ENCODE results near the gene CLECL1. TPM values are rescaled to one million over a fixed set of nuclear protein-coding genes. Genes with fewer than 3 reads are reported as not detected.

The CLECL1 gene
- polyA plus RNA-seq (2014; cell fraction: cytosol; rRNA removed) = not detected in 2 replicates
- not detected in 2 replicates for polyA plus RNA-seq (2014; cell fraction: nucleus; rRNA removed)

DNA sequence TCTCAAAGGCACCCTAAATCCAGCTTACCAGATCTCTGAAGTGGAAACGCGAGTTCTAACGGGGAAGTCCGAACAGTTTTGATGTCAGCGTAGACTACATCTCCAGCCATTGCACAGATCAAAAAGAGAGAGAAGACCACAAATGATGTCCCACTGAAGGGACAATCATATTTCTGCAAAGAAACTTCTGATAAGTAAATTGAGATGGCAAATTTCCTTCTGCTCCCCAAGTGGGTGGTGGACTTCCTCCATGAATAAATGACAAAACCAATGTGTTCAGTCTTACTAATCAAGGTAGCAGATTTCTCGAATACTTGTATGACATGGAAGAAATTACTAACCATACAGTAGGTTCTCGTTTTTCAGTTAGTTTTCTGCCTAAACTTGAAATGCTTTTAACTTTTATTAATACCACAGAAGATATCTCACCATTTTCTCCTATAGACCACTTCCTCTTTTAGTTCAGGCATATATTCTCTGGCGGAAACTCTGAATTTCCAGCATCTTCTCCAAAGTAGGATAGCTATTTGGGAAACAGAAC is at the start of gene CLECL1:
Gene CLECL1 (minus strand): TSS at position 177 of the 541 bp plus-strand sequence.
- no peak for DNase-seq (ENCODE audit: low spot score)

DNA sequence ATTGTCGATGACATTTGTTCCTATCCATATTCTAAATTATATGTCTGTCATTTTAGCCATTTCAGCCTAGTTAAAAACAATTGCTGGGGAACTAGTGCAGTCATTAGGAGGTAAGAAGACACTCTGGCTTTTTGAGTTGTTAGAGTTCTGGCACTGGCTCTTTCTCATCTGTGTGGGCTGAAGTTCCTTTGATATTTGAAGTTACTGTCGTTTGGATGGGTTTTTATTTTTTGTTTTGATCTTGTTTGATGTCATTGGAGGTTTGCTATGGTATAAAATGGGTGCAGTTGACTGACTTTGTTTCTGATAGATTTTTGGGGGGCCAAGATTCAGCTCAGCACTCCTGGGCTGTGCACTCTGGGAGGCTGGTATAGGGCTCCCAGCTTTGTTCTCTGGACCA is 48.5 kb upstream of the CLECL1 start:
- DNase-seq (ENCODE audit: low spot score) = no peak

DNA sequence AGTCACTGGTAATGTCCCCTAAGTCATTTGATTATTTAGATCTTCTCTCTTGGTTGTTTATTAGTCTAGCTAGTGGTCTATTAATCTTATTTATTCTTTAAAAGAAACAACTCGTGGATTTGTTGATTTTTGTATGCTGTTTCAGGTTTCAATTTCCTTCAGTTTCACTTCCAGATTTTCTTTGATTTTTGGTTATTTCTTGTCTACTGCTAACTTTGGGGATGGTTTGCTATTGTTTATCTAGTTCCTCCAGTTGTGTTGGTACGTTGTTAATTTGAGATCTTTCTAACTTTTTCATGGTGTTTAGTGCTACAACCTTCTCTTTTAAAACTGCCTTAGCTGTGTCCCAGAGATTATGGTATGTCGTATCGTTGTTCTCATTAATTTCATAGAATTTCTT is 46.3 kb upstream of the CLECL1 start:
- no peak for DNase-seq (ENCODE audit: low spot score)

DNA sequence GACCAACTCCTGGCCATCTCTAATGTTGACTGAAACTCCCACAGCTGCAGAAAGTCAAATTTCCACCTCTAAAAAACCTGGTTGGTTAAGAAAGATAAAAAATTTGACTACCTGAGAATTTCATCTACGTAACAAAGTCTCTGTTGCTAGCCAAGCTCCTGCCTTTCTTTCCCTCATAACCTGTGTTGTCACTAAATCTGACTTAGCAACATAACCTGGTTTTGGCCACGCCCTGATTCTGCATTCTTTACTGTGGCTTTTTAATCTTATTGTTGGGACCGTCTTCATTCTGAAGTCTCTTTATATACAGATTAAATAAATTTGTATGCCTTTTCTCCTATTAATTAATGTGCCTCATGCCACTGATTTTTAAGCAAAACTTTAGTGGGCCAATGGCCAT is 43.9 kb upstream of the CLECL1 start:
- no peak for DNase-seq (ENCODE audit: low spot score)

DNA sequence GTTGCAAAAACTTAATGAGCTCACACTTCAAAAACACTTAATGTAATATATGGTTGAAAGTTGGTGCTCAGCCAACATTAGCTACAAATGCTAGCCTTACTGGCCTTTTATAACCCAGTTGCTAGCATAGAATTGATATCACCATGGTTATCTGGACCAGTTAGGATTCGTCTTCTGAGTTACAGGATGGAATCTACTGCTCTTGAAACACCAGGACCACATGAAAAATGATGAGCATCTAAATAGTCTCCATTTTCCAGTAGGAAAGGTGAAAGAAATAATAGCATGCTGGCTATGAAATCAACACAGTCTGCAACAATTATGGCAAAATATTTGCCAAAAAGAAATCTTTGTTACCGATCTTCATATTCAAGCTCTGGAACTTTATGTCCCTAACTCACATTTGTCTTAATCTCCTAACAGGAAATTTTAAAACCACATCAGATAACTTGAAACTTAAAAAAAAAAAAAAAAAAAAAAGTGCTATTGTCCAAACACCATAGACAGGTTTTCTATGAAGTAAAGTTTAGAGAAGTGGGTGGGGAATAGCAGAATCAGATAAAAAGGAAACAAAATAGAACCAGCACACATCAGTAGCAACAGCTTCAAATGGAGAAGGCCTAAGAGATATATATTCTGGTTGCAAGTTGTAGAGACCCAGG is 40.5 kb upstream of the CLECL1 start:
- DNase-seq (ENCODE audit: low spot score) = no peak

DNA sequence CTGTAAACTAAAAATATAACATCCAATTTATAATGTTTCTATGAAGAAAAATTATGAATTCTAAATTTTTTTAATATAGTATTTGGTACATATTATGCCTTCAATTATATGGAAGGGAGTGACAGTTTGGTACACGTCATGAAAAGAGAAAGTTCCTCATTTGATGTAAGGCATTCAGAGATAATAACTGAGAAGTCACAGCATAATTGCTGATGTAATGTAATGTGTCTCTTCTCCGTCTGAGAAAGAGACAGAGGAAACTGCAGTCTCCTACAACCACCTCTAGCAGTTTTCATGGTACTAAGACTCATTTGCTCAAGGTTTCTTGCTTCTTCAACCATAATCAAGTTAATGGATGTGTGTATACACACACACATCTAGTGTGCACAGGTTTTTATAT is 30.1 kb upstream of the CLECL1 start:
- no peak for DNase-seq (ENCODE audit: low spot score)

DNA sequence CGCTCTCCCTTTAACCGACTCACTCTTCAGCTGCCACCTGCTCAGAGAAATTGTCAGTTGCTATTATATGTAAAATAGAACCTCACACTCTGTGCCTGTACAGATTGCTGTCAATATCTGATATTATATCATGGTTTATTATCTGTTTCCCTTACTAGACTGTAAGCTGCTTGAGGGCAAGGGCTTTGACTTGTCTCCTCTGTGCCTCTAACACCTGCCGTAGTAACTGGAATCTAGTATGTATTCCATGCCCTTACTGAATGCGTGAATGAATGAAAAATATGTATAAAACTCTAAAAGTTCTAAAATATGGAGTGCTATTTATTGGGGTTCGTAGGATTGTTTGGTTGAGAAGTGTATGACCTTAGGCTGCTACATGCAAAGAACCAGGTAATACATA is 29.5 kb upstream of the CLECL1 start:
- no peak for DNase-seq (ENCODE audit: low spot score)

DNA sequence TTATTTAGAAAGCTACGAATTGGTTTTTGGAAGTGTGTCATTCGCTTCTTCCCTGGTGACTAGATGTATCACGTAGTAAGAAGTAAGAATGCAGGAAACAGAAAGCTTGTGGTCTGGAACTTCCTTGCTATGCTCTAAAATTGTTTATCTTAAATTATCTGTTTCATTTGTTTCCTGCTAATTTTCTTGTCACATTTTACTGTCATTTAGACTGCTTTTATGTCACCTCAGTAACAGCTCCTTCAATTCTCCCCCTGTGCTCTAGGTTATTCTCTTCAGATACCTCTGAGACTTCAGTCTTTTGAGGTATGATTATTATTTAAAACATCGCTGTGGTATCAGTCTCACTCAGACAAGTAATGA is 28.5 kb upstream of the CLECL1 start:
- DNase-seq (ENCODE audit: low spot score) = no peak

DNA sequence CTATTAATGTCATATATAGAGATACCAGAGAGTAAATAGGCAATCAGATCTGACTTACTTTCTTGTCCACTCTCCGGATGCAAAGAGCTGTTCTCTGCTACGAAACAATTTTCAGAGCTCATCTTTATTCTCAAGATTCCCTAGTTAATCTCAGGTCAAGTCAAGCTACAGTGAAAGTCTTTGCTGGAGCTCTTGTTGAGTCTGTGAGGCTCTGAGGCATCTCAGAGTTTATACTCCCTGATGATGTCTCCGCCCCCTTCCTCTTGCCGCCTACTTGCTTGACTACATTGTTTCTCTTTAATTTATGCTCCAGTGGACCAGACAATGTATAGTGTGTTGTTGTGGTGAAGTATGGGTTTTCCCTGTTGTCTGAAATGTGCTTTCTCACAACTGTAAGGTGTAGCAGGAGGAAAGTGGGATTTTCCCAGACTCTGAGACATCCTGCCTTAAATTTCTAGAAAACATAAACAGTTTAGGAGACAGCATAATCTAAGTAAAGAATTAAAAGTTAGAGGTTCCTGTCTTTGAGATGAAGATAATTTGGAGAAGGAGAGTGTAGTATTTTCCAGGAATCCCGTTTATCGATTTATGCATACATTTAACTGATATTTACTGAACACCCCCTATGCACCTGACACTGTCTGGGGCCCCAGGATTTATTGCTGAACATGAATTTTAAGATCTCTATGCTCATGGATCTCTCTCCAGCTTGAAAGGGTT is 28.0 kb upstream of the CLECL1 start, which contains the start of gene CD69:
Gene CD69 (minus strand): TSS at position 203 of the 720 bp plus-strand sequence. CDS start 81 bp downstream, at position 122.
- DNase-seq (ENCODE audit: low spot score) = no peak

DNA sequence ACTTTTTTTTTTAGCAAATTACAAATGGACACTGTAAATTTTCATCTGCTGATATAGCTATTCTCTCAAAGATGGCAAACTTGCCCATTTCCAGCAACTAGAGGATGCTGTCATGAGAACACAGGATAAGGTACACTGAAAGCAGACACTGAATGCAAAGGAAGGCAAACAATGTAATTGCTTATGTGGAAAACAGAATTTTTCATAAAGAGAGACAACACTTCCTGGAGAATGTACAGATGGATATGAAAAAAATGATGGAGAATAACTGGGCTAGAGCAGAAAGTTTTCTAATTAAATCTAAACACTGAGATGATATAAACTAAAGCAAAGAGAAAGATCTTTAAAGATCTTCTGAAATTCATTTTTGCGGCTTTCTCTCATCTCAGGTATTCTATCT is 27.2 kb upstream of the CLECL1 start:
- no peak for DNase-seq (ENCODE audit: low spot score)

DNA sequence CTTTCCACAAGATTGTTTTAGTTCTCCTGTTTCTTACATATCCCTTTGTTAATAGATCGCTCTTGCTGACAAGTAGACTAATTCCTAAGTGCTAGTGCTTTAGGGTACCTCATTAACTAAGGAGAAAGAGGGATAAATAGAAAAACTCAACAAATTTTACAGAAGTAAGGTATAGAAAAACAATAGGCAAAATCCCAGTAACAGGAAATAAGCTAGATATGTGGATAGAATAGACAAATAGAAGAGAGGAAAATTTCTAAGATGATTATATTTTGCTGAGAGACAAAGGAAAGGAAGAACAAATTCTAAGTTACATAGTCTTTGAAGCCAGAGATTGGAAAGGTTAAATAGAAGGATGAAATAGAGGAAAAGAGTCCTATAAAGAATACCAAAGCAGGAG is 26.8 kb upstream of the CLECL1 start:
- no peak for DNase-seq (ENCODE audit: low spot score)

DNA sequence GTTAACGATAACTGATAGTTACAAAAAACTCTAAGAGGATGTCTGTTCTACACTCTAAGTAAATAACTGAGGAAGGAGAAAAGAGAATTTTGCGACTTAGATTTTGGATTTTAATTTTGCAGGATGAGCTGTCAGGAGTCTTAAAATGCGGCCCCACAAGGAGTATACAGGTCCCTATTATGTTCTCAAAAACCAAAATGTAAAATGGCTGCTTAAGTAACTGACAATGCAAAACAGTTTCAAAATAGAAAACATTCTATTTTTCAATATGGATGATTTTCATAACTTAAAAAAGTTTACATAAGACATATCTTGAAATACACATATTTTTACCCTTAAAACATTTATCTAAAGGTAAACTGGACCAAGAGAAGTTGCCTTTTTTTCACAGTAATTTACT is 25.2 kb upstream of the CLECL1 start:
- no peak for DNase-seq (ENCODE audit: low spot score)

DNA sequence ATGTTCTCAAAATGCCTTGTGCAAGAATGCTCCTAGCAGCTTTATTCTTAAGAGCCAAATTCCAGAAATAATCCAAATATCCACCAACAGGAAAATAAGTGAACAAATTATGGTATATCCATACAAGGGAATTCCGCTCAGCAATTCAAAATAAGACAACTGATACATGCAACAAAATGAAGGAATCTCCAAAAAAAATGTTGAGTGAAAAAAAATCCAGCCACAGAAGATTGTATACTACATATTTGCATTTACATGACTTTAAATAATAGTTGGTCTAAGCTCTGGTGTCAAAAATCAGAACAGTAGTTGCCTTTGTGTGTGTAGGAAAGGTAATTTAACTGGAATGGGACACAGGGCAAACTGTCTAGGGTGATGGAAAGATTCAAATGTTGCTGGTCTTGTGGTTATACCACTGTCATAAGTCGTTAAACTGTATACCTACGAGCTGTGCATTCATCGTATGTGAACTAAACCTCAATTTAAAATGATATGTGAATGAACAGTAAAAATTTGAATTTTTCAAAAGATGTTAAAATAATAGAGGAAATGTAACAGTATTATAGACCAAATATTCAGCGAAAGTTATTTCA is 24.6 kb upstream of the CLECL1 start:
- no peak for DNase-seq (ENCODE audit: low spot score)

DNA sequence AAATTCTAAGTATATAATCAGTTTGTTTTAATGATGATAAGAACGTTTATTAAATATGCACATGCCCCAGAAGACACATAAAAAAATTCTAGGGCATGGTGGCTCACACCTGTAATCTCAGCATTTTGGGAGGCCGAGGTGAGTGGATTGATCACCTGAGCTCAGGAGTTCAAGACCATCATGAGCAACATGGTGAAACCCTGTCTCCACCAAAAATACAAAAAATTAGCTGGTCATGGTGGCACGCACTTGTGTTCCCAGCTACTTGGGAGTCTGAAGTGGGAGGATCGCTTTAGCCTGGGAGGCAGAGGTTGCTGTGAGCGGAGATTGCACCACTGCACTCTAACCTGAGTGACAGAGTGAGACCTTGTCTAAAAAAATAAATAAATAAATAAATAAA is 23.8 kb upstream of the CLECL1 start:
- no peak for DNase-seq (ENCODE audit: low spot score)

DNA sequence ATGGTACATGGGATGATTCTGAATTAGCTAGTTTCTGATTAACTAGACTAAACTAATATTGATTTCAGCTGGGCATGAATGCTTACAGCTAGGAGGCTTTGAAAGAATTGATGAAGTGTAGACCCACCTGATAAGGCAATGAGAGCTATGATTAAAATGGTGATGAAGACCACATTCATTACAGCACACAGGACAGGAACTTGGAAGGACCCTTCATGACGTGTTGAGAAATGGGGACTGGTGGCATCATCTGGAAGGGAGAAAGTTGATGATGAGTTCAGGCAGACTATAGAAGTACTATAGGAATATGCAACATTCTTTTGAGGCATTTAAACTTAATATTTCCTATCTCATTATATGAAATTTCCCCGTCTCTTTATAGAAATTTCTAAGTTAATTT is 23.3 kb upstream of the CLECL1 start:
- no peak for DNase-seq (ENCODE audit: low spot score)

DNA sequence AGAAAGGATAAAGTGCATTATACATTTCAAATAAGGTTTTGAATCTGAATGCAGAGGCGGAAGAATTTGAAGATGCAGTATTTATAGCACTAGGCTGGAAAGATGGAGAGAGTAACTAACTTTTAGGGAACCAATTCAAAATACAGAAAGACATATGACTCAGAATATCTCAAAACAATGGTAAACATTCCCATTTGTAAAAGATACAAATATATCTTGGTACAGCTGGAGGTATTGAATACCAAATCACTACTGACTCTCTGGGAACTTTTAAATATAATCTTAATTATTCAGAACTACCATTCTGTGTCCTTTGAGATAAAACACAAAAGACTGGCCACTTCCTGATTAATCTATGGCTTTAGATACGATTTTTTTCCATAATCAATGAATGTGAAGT is 22.7 kb upstream of the CLECL1 start:
- DNase-seq (ENCODE audit: low spot score) = no peak

DNA sequence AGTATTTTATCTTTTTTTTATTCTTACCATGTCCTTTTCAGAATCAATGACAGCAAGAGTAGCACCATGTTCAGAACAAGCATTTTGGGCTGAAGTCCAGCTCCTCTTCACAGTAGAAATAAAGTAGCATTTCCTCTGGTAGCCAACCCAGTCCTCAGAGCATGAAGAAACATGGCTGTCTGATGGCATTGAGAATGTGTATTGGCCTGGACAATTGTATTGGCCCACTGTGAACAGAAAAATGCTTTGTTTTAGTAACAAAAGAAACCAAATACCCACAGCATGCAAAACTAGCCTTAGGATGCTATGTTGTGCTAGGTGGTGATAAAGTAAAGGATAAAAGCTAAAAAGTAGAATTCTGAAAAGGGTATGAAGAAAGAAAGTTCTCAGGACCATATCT is 22.1 kb upstream of the CLECL1 start:
- no peak for DNase-seq (ENCODE audit: low spot score)

DNA sequence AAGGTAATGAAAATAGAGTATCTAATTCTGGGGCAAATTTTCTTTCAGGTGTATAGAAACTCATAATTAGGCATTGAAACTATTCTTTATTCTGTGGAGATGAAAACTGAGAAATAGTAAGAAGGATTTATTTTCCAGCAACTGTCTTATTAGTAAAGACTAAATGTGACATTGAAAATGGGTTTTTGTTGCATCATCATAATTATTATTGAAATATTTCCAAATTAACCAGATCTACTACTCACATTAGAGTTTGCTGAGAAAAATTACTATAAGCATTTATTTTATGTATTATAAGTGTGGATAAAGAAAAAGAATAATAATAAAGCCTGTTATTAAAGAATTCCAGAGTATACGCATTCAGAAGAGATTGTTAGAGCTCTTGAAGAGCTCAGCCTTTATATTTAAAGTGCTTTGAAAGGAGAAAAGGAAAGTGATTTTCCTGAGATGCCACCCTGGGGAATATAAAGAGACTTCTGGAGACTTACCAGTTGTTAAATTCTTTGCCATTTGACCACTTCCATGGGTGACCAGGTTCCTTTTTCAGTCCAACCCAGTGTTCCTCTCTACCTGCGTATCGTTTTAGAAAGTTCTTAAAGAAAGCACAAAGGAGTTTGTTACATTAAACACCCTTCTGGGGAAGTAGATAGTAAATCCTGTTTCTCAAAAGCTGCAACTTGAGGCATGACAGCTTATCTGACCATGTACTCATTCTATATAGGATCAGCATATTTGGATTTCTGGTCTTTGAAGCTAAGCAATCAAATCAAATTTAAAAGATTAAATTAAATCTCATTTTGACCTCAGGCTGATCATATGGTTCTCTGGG is 21.4 kb upstream of the CLECL1 start:
- no peak for DNase-seq (ENCODE audit: low spot score)

DNA sequence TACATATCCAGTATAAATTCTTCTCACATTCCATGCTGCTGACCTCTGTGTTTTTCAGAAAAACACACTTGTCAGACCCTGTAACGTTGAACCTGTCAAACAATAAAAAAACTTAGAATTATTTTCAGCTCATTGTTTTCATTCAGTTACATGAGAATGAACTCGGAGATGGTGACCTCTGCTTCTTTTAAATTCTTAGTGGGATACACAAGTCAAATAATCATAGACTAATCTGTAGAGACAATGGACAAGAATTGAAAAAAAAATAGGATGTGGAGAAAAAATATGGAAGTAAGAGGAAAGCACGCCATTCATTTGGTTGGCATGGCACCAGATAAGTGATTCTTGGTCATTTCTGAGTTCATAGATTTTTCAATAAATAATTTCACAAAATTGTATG is 20.6 kb upstream of the CLECL1 start:
- DNase-seq (ENCODE audit: low spot score) = no peak

DNA sequence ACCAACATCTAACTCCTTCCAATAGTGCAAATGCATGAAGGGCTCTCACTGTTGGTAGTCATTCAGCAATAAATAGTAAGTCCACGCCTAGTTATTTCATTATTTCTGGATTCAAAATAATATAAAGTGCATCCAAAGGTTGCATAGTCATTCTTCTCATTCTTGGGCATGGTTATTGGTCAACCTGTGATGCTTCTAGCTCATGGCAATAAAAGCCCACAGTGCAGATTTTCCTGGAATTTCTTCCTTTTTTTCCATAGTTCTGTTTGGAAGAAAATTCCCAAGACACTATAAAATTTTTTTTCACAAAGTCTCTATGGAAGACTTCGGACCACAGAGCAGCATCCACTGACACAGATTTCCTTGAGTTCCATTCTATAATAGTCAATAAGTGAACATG is 20.2 kb upstream of the CLECL1 start:
- no peak for DNase-seq (ENCODE audit: low spot score)

DNA sequence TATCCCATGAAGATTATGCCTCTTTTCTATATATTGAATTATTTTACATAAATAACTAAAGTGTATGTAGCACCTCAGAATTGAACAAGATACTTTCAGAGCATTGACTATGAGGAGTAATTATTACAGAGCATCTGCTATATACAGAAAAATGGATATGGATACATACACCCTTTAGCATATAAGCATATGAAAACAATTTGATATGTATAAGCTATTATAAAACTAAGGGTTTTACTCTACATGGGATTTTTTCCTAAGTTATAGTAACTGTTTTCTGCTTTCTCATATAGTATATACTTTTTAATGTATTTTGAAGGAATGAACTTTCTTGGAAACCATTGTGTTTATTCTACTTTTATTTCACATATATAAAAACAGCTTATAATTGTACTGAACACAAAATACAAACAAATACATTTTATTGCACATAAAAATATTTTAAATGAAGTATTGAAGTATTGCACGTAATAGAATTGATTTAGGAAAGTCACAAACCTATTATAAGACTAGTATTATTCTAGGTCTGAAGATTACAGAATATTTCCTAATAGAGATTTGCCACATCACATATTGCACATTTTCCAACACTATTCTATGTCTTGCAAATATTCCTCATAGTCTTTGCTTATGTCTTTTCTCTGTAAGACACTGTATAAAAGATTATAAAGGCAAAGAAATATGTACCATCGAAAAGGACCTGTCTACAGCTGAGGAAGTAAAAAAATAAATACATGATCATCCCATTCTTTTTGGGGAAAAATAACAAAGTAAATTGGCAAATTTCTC is 19.4 kb upstream of the CLECL1 start:
- no peak for DNase-seq (ENCODE audit: low spot score)
